Activated T-cell treated with anti-CD3 and anti-CD28 coated beads, Interleukin-2, amount 50 U/mL, for 1 hour (primary cell): Measurements from ENCODE around the gene SORBS2.
"Not testable (repeated sequence)": the region's sequence is repeated elsewhere in the genome, so short reads cannot be mapped to it uniquely, and the experiment has no call there.

Source experiments
- DNase-seq: peaks from one replicate; pipeline ENCODE4 v3.0.0-alpha.2; 2020

The SORBS2 gene

DNA sequence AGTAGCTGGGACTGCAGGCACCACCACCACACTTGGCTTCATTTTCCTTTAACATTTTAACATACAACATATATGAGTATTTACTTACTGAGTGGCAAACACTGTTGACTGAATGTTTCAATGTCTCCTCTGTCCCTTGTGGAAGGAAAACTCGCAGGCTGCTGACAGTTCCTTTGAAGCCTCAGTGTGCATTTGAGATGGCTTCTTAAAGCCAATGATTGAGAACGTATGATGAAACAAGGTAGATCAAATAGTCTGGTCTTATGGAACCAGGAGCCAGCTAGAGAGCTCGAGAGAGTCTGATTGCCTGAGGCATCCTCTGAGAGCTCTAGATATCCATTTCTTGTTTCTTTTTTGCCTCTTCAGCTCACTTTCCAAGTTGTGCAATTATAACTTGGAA, 233.7 kb downstream of the SORBS2 start:
- DNase-seq, result no peak

DNA sequence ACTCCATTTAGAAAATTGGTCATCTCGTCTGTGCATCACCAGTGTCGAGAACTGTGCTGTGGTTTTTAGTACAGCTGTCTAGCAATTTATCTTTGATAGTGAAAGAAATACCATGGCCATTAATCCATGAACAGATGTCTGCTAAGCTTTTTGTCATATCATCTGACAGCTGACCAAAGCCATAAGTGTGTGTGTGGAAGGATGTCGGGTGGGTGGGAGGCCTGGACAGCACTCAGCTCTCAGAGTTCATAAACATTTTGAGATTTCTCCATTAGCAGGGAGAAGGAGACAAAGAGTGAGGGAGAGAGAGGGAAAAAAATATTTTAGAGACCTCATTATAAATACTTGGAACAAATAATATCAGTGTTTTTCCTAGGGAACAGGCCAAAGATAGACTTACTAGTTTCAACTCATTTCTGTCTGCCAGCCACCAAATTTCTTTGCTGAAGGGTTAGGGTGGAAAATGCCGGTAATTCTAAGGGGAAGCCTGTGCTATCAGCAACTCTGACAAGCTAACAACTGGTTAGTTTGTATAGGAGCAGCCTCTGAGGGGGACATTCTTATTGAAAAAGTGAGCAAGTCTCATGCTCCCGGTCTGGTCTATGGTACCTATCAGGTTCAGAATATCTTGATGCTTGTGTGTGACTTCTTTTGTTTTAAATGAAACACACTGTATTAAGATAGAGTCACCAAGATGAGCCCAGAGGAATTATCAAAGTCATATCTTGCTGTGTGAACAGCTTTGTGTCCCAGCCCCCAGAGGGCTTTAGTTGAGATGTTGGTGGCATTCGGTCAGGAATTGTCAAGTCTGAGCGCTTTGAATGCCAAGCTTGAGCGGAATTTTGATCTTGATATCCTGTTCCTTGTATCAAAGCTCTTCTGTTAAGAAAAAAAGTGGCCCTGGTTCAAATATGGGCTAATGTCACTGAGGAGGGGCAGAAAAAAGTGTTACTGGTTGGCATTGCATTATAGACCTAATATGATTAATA, 234.7 kb downstream of the SORBS2 start:
- no peak for DNase-seq

DNA sequence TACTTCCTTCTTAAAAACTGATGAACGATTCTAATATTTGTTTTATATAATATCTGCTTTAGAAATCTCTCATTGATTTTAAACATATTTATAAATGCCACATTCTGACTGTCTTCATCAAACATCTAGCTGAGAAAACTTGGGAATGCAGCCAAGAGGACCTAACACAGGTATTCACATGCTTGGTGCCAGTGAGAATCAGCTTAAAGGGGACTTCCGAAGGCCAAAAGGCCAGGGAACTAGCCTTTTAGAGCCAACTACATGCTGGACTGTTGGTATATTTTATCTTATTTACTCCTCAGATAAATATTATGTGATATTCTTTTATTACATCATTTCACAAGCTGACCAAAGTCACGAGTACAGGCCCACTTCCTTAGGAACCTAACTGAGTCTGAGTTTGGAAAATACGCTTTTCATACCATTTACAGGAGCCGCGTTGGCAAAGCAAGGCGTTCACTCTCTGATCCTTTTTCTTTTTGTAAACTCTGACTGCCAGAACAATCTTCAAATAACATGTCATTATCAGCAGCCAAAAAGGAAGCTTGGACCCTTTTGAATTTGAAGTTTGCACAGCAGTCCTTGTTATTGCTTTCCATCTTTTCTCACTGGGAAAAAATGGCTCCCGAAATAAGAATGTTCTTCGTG, 235.6 kb downstream of the SORBS2 start:
- DNase-seq, result no peak

DNA sequence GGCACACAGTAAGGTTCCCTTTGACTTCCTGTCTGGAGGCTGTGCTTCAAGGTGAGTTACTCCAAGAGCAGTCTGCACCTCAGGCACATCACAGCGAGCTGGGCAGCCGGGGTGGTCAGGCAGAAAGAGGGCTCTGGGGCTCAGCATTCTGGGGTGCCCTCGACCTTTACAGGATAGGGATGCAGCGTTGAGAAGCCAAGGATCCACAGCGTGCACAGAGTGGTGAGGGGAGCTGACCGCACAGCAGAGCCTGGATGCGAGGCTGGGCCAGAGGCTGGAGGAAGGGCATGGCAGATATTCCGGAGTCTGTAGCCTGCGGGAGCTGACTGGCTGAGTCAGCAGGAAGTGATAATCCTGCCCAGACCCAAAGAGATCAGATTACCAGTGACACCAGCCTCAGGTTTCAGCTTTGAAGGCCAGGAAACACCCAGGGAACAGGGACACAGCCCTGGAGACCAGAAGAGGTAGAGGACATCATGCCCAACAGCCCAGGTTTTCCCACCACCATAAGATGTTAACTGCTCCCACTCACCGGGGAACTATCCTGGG, 238.3 kb downstream of the SORBS2 start:
- DNase-seq, result no peak

DNA sequence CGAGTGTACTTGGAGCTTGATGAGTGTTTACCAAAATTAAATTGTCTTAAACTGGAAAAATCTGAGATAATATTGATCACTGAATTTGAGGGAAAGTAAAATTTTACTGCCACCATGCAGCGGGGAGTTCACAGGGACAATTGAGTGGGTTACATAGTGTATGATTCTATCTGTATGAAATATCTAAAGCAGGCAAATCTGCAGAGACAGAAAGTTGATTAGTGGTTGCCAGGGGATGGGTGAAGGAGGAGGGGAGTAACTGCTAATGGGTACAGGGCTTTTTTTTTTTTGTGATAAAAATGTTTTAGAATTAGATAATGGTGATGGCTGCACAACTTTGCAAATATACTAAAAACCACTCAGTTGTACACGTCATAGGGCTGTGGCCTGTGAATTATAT, 241.3 kb downstream of the SORBS2 start:
- DNase-seq, result no peak

DNA sequence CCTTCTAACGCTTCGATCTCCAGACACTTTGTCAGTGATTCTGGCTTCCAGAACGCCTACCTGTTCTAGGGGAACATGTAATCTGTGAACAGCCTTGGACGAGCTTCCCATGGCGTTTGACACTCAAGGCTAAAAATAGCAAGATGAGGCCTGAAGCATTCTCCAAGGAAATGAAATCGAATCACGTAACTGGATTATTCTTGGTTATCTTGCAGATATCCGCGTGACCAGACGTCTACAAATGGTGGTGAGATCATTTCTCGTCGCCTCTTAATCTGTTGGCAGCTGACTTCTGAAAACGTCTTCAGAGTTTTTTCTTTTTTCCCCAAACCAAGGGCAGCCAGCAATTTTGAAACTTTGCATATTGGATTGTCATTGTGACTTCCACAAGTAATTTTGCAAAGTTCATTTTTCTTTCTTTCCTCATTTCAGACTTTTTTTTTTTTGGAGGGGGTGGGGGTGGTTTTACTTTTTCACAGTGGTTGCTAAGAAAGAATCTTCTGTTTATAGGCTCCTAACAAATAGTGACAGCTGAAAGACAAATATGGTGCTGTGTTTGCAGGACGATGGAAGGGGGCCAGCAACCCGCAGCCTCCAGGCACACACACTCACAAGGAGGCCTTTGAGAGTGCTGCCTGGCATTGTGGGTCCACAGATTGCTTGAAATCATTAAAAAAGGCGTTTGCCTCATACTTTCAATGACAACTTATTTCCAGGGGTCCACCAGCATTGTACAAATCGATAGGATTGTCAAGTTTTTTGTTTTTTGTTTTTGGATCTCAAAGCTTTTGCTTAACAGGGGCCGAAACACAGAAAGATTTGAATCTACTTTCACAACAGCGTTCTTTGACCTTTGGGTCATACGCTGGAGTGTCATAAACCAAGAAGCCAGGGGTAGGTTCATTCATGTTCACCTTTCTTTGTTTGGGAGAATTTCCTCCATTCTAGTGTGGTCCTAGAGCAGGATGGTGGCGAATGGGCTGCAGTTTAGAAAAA, 244.3 kb downstream of the SORBS2 start:
- no peak for DNase-seq

DNA sequence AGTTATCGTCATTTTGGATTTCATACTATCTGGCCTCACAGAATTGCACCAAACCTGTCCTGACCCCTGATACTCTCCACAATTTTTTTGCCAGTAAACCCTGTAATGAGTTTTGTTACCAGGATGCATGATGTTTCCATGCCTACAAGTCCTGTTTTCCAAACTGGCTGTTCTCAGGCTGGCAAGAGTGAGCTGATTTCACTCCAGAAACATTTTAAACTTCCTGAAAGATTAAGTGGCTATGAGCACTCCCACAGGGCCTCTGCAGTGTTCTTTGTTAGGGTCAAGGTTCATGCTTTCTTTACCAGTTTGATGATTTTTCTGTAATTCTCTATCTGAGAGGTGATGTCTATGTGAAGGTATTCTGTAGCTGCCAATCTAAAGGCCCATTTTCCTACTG, 245.0 kb downstream of the SORBS2 start:
- DNase-seq, result no peak

DNA sequence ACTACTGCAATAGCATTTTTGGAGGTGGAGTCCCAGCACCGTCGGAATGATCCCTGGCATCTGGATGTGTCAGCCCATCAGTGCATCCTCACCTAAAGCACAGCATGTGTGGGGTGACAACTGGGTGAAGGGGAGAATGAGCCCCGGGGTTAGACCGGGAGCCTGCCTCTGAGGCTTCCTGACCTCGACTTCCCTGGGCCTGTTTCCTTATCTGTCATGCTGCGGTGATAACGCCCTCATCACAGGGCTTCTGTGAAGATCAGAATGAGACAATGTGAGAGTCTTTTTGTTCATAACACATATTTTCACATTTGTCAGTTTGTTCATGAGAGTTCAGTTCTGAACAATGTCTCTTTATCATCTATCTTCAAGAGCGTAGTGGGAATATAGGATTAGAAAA, 245.6 kb downstream of the SORBS2 start:
- no peak for DNase-seq

DNA sequence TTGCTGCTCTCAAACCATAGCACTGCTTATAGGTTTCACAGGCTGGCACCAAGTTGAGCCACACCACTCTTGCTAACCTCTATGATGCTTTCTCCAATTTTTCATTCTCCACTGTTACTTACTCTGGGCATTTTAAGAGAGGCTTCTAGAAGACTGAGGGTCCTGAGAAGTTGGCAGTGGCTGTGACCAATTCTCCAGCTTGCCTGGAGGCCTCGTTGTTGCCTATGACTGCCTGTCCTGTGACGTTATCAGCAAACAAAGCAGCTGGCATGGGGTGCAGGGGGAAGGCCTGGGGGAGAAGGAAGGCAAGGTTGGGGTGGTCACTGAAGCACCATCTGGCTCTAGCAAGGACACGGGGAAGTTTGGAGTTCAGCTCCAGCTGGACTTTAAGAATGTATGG, 246.3 kb downstream of the SORBS2 start:
- no peak for DNase-seq

DNA sequence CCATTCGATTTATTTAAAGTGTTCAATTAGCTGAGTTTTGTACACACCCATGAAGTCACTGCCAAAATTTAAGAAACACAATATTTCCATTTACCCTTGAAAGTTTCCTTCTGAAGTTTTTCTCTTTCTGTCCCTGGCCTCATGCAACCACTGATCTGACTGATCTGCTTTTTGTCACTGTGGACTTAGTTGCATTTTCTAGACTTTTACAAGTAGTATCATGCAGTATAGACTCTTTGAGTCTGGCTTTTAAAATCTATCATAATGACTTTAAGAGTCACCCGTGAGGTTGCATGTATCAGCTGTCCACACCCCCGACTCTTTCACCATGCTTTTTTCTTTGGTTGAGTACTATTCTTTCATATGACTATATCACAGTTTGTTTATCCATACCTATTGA, 247.6 kb downstream of the SORBS2 start:
- DNase-seq, result no peak

DNA sequence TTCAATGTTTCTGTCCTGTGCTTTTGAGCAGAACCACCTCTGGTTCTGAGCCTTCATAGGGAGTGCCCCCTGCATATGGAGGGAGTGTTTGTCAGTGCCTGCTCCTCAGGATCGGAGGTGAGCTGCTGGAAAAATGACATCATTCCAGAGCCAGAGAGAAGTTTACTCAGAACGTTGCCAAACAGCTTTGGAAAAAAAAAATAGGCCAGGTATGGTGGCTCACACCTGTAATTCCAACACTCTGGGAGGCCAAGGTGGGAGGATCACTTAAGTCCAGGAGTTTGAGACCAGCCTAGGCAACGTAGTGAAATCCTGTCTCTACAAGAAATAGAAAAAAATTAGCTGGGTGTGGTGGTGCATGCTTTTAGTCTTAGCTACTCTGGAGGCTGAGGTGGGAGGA, 249.5 kb downstream of the SORBS2 start:
- no peak for DNase-seq

DNA sequence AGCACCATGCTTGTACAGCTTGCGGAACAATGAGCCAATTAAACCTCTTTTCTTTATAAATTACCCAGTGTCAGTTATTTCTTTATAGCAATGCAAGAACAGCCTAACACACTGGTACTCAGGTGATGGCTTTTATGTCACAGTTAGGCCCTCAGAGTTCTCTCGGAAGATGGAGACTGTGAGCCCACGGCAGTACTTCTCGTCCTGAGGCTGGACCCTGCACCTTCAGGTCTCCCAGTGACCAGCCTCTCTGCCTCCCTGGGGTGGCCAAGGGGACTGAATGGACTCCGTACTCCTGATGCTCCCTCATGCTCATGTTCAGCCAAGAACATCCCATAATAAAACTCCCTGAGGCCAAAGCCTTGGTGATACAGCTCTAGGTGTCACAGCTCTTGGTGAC, 251.7 kb downstream of the SORBS2 start:
- no peak for DNase-seq

DNA sequence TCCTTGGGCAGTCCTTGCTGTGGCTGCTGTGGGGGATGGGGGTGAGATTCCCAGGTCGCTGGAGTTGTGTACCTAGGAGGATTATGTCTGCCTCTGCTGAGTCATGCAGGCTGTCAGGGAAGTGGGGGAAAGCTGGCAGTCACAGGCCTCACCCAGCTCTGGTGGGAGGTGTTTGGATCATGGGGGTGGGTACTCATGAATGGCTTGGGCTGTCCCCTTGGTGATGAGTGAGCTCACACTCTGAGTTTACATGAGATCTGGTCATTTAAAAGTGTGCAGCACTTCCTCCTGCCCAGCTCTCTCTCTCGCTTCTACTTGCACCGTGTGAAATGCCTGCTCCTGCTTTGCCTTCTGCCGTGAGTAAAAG, 252.1 kb downstream of the SORBS2 start:
- DNase-seq, result no peak

DNA sequence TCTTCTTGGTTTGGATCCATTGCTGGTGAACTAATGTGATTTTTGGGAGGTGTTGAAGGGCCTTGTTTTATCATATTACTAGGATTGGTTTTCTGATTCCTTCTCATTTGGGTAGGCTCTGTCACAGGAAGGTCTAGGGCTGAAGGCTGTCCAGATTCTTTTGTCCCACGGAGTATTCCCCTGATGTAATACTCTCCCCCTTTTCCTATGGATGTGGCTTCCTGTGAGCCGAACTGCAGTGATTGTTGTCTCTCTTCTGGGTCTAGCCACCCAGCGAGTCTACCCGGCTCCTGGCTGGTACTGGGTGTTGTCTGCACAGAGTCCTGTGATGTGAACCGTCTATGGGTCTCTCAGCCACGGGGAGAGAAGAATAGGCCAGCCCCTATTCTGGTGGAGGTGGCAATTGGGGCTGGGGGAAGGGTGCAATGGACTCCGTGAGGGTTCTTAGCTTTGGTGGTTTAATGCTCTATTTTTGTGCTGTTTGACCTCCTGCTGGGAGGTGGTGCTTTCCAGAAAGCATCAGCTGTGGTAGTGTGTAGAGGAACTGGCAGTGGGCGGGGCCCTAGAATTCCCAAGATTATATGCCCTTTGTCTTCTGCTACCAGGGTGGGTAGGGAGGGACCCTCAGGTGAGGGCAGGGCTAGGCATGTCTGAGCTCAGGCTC, 252.6 kb downstream of the SORBS2 start:
- DNase-seq, result not testable (repeated sequence)

DNA sequence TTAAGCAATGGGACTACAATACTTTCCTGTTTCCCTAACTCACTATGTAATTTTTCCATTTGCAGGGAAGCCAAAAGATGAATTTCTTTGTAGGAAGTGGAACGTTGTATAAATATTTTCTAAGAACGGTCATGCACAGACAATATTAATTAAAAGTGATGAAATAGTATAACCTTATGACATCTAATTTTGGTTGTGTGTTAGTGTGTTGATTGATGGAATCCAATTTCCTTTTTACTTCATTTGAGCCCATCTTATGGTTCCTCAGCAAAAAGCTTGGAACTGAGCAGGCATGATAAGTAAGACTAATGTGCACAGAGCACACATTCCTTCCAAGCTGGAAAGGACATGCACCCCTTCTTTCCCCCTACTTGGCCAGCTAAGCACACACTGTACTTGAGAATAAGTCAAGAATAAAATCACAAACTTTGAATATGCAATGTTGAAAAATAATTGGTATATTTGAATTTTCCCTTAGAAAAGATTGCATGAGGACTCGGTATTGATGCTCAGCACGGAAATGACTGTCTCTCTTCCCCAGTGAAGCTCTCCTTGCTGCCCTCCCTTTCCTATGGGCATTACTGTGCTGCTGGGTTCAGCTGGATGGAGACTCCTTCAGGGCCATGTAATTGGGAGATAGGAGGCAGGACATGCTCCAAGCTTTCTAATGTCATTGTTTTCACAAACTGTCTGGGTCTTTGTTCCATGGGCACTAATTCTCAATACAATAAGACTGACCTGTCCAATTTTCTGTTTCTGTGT, 257.4 kb downstream of the SORBS2 start:
- no peak for DNase-seq

DNA sequence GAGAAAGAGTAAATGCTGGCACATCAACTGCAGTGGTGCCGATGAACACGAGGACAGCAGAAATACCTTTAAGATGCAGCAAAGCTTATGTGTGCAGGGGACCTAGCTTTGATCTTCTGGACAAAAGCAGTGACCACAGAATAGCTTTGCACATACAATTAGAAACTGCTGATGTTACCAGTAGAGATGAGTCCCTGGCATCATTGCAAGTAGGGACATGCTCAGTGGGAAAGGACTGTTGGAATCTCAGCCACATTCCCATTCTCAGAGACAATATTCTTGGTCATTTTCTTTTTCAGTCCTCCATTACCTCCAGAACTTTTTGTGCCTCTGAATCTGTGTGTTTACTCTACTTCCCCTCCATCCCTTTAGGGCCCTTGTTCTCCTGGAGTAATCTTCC, 259.7 kb downstream of the SORBS2 start:
- DNase-seq, result no peak

DNA sequence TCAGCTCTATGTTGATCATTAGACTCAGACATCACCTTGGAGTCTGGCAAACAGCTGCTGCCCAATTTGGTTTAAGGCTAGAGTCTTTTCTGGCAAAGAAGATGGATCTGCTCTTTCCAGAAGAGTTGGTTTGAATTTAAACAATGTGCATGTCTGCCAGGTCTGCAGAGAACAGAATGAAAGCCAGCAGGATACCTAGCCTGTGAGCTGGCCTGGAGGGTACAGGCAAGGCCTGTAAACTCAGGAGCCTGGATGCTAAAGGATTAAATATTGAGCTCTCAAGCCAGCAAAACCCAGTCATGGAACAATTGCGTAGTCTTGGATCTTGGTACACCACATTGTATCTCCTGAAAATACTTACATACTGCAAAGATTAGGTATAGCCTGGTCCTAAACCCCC, 261.1 kb downstream of the SORBS2 start:
- no peak for DNase-seq

DNA sequence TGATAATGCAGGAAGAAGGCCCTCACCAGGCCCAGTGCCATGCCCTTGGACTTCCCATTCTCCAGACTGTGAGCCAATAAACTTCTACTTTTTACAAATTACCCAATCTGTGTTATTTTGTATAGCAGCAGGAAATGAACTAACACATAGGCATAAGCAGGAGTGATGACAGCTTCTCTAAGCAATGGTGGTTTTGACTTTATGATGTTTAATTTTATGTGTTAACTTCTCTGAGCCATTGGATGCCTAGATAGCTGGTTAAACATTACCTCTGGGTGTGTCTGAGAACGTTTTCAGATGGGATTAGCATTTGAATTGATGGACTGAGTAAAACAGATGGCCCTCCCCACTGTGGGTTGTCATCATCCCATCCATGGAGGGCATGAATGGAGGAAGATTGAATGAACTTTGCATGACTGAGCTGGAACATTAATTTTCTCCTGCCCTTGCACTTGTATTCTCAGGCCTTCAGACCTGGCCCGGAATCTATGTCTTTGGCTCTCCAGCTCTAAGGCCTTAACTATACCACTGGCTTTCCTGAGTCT, 262.8 kb downstream of the SORBS2 start:
- DNase-seq, result no peak

DNA sequence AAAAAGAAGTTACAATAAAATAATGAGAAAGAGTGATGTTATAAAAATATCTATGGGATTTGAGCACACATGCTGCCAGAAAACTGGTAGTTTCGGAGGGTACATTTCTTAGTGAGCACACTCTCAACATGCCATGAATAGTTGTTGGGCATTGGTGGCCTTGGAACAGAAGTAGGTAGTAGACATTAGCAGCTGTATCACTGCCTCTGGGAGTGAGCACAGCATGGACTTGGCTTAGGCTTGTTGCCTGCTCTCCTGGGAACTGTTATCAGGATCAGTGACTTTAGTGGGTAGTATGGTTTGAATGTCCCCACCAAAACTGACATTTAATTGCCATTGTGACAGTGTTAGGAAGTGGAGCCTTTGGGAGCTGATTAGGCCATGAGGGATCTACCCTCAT, 263.4 kb downstream of the SORBS2 start:
- DNase-seq, result no peak

DNA sequence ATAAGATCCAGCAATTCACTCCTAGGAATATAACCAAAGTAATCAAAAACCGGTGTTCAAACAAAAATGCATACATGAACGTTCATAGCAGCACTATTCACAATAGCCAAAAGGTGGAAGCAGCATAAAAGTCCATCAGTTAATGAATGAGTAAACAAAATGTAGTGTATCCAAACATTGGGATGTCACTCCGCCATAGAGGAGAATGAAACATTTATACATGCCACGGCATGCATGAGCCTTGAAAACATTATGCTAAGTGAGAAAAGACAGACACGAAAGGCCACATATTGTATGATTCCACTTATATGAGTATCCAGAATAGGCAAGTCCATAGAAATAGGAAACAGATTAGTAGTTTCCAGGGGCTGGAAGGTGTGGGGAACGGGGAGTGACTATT, 265.7 kb downstream of the SORBS2 start:
- DNase-seq, result no peak

DNA sequence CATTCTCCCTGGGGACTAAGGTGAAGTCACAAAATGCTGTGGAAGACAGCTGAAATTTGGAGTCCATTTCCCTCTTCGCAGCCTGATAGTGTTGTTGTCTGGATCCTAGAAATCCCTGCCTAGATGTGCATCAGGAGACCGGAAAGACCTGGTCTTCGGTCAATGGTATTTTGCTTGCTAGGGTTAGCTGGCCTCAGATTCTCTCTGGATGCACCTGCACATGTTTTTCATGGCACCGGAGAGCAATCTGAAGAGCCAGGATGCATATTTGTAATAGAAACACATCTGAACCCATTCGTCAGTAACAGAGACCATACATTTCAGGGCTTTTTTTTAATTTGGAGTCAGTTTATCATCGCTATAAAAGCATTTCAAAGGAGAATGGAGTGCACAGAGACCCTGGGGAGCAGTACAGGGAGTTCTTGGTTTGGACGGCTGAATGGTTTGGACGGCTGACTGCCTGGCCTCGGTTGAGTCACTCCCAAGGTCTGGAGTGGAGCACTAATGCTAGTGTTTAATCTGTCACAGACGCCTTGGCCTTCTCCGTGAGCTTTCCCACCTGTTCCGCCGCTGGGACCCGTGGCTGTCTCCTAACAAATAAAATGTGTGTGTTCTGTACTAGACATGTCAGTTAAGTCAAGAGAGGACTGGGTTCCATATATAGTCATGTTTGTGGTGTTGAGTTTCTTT, 269.2 kb downstream of the SORBS2 start:
- DNase-seq, result no peak
